HG03103 (cell line): ENCODE data around the gene CTNNA2.

Experiments
- ATAC-seq: cut with Tn5 transposase; IDR thresholded peaks from one replicate; pipeline ENCODE4 v1.9.1; 2021; ENCODE audit warnings: low read depth; ENCODE audit not compliant: unreplicated experiment

CTNNA2 gene

GRCh38 chr2:79966882-79967281 is 454.0 kb downstream of the CTNNA2 start:
- ATAC-seq, result no peak

GRCh38 chr2:79971807-79972206 is 459.0 kb downstream of the CTNNA2 start:
- ATAC-seq, result no peak

- ATAC-seq, result no peak
These were observed 459.8 kb downstream of the CTNNA2 start for GRCh38 chr2:79972661-79973060.

- ATAC-seq, result no peak
These were observed 463.1 kb downstream of the CTNNA2 start for GRCh38 chr2:79975791-79976565.

GRCh38 chr2:79977792-79978191 is 464.9 kb downstream of the CTNNA2 start:
- no peak for ATAC-seq

- ATAC-seq, result no peak
These were observed 467.3 kb downstream of the CTNNA2 start for GRCh38 chr2:79980116-79980515.

GRCh38 chr2:79980816-79981215 is 468.0 kb downstream of the CTNNA2 start:
- no peak for ATAC-seq

GRCh38 chr2:79981316-79981715 is 468.5 kb downstream of the CTNNA2 start:
- ATAC-seq, result no peak

GRCh38 chr2:79982445-79982844 is 469.6 kb downstream of the CTNNA2 start:
- no peak for ATAC-seq

GRCh38 chr2:79984476-79984875 is 471.6 kb downstream of the CTNNA2 start:
- no peak for ATAC-seq

- no peak for ATAC-seq
These were observed 472.3 kb downstream of the CTNNA2 start for GRCh38 chr2:79985145-79985544.

- ATAC-seq, result no peak
These were observed 472.7 kb downstream of the CTNNA2 start for GRCh38 chr2:79985571-79985970.

GRCh38 chr2:79993144-79993543 is 480.3 kb downstream of the CTNNA2 start:
- ATAC-seq, result no peak

GRCh38 chr2:79994161-79994560 is 481.3 kb downstream of the CTNNA2 start:
- no peak for ATAC-seq

- ATAC-seq, result no peak
These were observed 482.1 kb downstream of the CTNNA2 start for GRCh38 chr2:79994965-79995364.

GRCh38 chr2:79996709-79997108 is 483.9 kb downstream of the CTNNA2 start:
- ATAC-seq, result no peak

- no peak for ATAC-seq
These were observed 488.9 kb downstream of the CTNNA2 start for GRCh38 chr2:80001701-80002101.

- no peak for ATAC-seq
These were observed 489.3 kb downstream of the CTNNA2 start for GRCh38 chr2:80002112-80002511.

- no peak for ATAC-seq
These were observed 489.8 kb downstream of the CTNNA2 start for GRCh38 chr2:80002568-80003157.

- no peak for ATAC-seq
These were observed 495.1 kb downstream of the CTNNA2 start for GRCh38 chr2:80007777-80008503.

- ATAC-seq, result no peak
These were observed 495.7 kb downstream of the CTNNA2 start for GRCh38 chr2:80008596-80008995.

- ATAC-seq, result no peak
These were observed 496.4 kb downstream of the CTNNA2 start for GRCh38 chr2:80009211-80009610.
